H9 (cell line): ENCODE data around the gene PHAX. TPM values are rescaled to one million over a fixed set of nuclear protein-coding genes. Genes with fewer than 3 reads are reported as not detected.

Experiments used
- DNase-seq: peaks from one replicate; pipeline ENCODE4 v3.0.0-alpha.2; 2017
- H2AFZ ChIP-seq: one replicate; pipeline ENCODE4 v1.6.1; 2013; ENCODE audit warnings: mild to moderate bottlenecking, low read length, control low read depth, moderate library complexity
- H2AK5ac ChIP-seq: 2 replicates; pipeline ENCODE4 v1.6.1; 2013; ENCODE audit warnings: low read length, control low read depth, mixed read lengths; ENCODE audit not compliant: insufficient read length
- H2BK120ac ChIP-seq: one replicate; pipeline ENCODE4 v1.6.1; 2013; ENCODE audit warnings: low read depth, mild to moderate bottlenecking, low read length, control low read depth, inconsistent platforms; ENCODE audit not compliant: poor library complexity, severe bottlenecking
- H2BK12ac ChIP-seq: 2 replicates; pipeline ENCODE4 v1.6.1; 2013; ENCODE audit warnings: low read length, control low read depth, mixed read lengths, low read depth; ENCODE audit not compliant: insufficient read length
- H2BK15ac ChIP-seq: 2 replicates; pipeline ENCODE4 v1.6.1; 2013; ENCODE audit warnings: low read depth, low read length, control low read depth
- H2BK20ac ChIP-seq: one replicate; pipeline ENCODE4 v1.6.1; 2013; ENCODE audit warnings: low read depth, mild to moderate bottlenecking, low read length, control low read depth, inconsistent platforms; ENCODE audit not compliant: poor library complexity, severe bottlenecking
- H2BK5ac ChIP-seq: 2 replicates; pipeline ENCODE4 v1.6.1; 2013; ENCODE audit warnings: low read length, control low read depth, mixed read lengths; ENCODE audit not compliant: insufficient read length
- H3K14ac ChIP-seq: 2 replicates; pipeline ENCODE4 v1.6.1; 2013; ENCODE audit warnings: low read length, control low read depth; ENCODE audit not compliant: insufficient read depth
- H3K18ac ChIP-seq: 2 replicates; pipeline ENCODE4 v1.6.1; 2013; ENCODE audit warnings: low read depth, mild to moderate bottlenecking, mixed read lengths, low read length, control low read depth; ENCODE audit not compliant: insufficient read length
- H3K23ac ChIP-seq: 2 replicates; pipeline ENCODE4 v1.6.1; 2013; ENCODE audit warnings: low read length, control low read depth, mixed read lengths, low read depth; ENCODE audit not compliant: insufficient read length
- H3K23me2 ChIP-seq: 2 replicates; pipeline ENCODE4 v1.6.1; 2013; ENCODE audit warnings: low read depth, mild to moderate bottlenecking, mixed read lengths, low read length, control low read depth; ENCODE audit not compliant: insufficient read length, poor library complexity, severe bottlenecking
- H3K27ac ChIP-seq: 2 replicates; pipeline ENCODE4 v1.5.1; 2013; ENCODE audit warnings: low read length, control low read depth, mixed read lengths, low read depth; ENCODE audit not compliant: insufficient read length
- H3K27me3 ChIP-seq: 2 replicates; pipeline ENCODE4 v1.6.1; 2013; ENCODE audit warnings: low read length, control low read depth, inconsistent platforms; ENCODE audit not compliant: insufficient read depth
- H3K4ac ChIP-seq: 2 replicates; pipeline ENCODE4 v1.6.1; 2013; ENCODE audit warnings: low read depth, mild to moderate bottlenecking, control low read depth, inconsistent platforms, low read length, moderate library complexity
- H3K4me1 ChIP-seq: 2 replicates; pipeline ENCODE4 v1.6.1; 2013; ENCODE audit warnings: low read length, control low read depth, inconsistent platforms; ENCODE audit not compliant: insufficient read depth
- H3K4me2 ChIP-seq: 2 replicates; pipeline ENCODE4 v1.6.1; 2013; ENCODE audit warnings: low read length, control low read depth, mixed read lengths; ENCODE audit not compliant: insufficient read length, insufficient read depth
- H3K56ac ChIP-seq: 2 replicates; pipeline ENCODE4 v1.6.1; 2013; ENCODE audit warnings: low read depth, mild to moderate bottlenecking, mixed read lengths, low read length, control low read depth; ENCODE audit not compliant: insufficient read length
- H3K79me1 ChIP-seq: 2 replicates; pipeline ENCODE4 v1.6.1; 2013; ENCODE audit warnings: low read depth, mild to moderate bottlenecking, moderate library complexity, low read length, control low read depth, inconsistent platforms; ENCODE audit not compliant: insufficient read depth, poor library complexity, severe bottlenecking
- H3K79me2 ChIP-seq: 2 replicates; pipeline ENCODE4 v1.6.1; 2013; ENCODE audit warnings: low read length, control low read depth, inconsistent platforms; ENCODE audit not compliant: insufficient read depth
- H3K9ac ChIP-seq: 2 replicates; pipeline ENCODE4 v1.6.1; 2013; ENCODE audit warnings: low read length, control low read depth, mixed read lengths; ENCODE audit not compliant: insufficient read length; ENCODE audit errors: extremely low read depth
- H3K9me3 ChIP-seq: one replicate; pipeline ENCODE4 v1.6.1; 2013; ENCODE audit warnings: low read depth, low read length, inconsistent platforms; ENCODE audit not compliant: control insufficient read depth
- H3T11ph ChIP-seq: one replicate; pipeline ENCODE4 v1.6.1; 2013; ENCODE audit warnings: mild to moderate bottlenecking, low read length, control low read depth, inconsistent platforms
- H4K20me1 ChIP-seq: one replicate; pipeline ENCODE4 v1.6.1; 2013; ENCODE audit not compliant: control insufficient read depth, insufficient read length, insufficient read depth
- H4K5ac ChIP-seq: 2 replicates; pipeline ENCODE4 v1.6.1; 2013; ENCODE audit warnings: low read depth, mild to moderate bottlenecking, mixed read lengths, low read length, control low read depth; ENCODE audit not compliant: insufficient read length
- H4K8ac ChIP-seq: replicated peaks from 2 replicates; pipeline ENCODE4 v1.6.1; 2013; ENCODE audit warnings: low read length, control low read depth, mixed read lengths, low read depth; ENCODE audit not compliant: insufficient read length
- H4K91ac ChIP-seq: 2 replicates; pipeline ENCODE4 v1.6.1; 2013; ENCODE audit warnings: low read depth, mild to moderate bottlenecking, moderate library complexity, mixed read lengths, low read length, control low read depth; ENCODE audit not compliant: insufficient read length
- H3K27ac Mint-ChIP-seq, 3 experiments: 2 replicates in 2 of 3; 3 replicates in 1 of 3; pipeline ENCODE4 v1.8.0; 2020 to 2021; ENCODE audit warnings: mixed read lengths in 3 of 3, mild to moderate bottlenecking in 1 of 3, moderate library complexity in 1 of 3
- H3K27me3 Mint-ChIP-seq: 2 replicates; pipeline ENCODE4 v1.8.0; 2021; ENCODE audit warnings: low read depth, mild to moderate bottlenecking, moderate library complexity, mixed read lengths
- H3K36me3 Mint-ChIP-seq, 3 experiments: 2 replicates in 2 of 3; 3 replicates in 1 of 3; pipeline ENCODE4 v1.8.0; 2020 to 2021; ENCODE audit warnings: low read depth in 3 of 3, mixed read lengths in 3 of 3; ENCODE audit not compliant: insufficient read depth in 1 of 3
- H3K4me1 Mint-ChIP-seq, 2 experiments: 2 replicates each; pipeline ENCODE4 v1.8.0; 2020; ENCODE audit warnings: mixed read lengths in 2 of 2
- H3K4me3 Mint-ChIP-seq, 2 experiments: 2 replicates in 1 of 2; 3 replicates in 1 of 2; pipeline ENCODE4 v1.8.0; 2020 to 2021; ENCODE audit warnings: mild to moderate bottlenecking in 2 of 2, mixed read lengths in 2 of 2, moderate library complexity in 1 of 2
- H3K9me3 Mint-ChIP-seq, 2 experiments: 2 replicates in 1 of 2; 3 replicates in 1 of 2; pipeline ENCODE4 v1.8.0; 2020; ENCODE audit warnings: mild to moderate bottlenecking in 2 of 2, mixed read lengths in 2 of 2, moderate library complexity in 1 of 2
- WGBS: extraction: QIAGEN DNeasy Blood & Tissue Kit; methylation state at CpG from one replicate; pipeline ENCODE4 v1.1.7; 2013; ENCODE audit warnings: missing lambda C conversion rate, low lambda C conversion rate, mixed read lengths; ENCODE audit not compliant: insufficient read length; ENCODE audit errors: extremely low coverage; 5-methylcytosine and 5-hydroxymethylcytosine counted together
- total RNA-seq: library from RNA; stranded (reverse); gene quantifications from 2 replicates; pipeline ENCODE4 v1.2.1, GENCODE V29; 2021
- TF ChIP-seq, protein P1 (sequence below): fragments of 200-600 bp; sonication (generic); conservative IDR thresholded peaks from 3 replicates; pipeline ENCODE4 v1.8.0; 2021; ENCODE audit warnings: antibody characterized with exemption, mild to moderate bottlenecking

The PHAX gene
- total RNA-seq, 1 experiment from 2014 or later, result 65.6 TPM

DNA sequence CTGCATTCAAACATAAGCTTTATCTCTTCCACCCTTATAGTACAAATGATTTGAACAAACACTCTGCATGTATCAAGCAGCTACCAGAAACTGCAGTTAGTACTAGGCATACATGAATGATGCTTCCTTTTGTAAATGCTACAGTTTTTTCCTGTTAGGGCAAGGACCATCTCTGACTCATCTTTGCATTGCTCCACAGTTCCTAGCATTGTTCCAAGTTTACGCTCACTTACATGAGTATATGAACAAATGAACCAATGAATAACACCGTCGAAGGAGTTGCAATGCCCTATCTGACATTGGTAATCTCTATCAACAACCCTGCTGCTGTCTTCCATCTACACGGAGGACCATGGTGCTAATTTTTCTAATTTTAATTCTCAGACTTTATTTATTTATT lies 3.6 kb upstream of the PHAX start:
- no peak overlapping the region for H3K9ac ChIP-seq
- no peaks in the 10 kb centered on the region for H3K9me3 ChIP-seq
- H2AK5ac ChIP-seq, result no peak overlapping the region
- H4K91ac ChIP-seq, result no peak overlapping the region
- no peak overlapping the region for H3K14ac ChIP-seq
- H3K56ac ChIP-seq, result no peak overlapping the region
- H4K8ac ChIP-seq, result no peak overlapping the region
- H4K20me1 ChIP-seq, result no peaks in the 10 kb centered on the region
- TF ChIP-seq, protein P1, sequence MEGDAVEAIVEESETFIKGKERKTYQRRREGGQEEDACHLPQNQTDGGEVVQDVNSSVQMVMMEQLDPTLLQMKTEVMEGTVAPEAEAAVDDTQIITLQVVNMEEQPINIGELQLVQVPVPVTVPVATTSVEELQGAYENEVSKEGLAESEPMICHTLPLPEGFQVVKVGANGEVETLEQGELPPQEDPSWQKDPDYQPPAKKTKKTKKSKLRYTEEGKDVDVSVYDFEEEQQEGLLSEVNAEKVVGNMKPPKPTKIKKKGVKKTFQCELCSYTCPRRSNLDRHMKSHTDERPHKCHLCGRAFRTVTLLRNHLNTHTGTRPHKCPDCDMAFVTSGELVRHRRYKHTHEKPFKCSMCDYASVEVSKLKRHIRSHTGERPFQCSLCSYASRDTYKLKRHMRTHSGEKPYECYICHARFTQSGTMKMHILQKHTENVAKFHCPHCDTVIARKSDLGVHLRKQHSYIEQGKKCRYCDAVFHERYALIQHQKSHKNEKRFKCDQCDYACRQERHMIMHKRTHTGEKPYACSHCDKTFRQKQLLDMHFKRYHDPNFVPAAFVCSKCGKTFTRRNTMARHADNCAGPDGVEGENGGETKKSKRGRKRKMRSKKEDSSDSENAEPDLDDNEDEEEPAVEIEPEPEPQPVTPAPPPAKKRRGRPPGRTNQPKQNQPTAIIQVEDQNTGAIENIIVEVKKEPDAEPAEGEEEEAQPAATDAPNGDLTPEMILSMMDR, result no peak
- no peak overlapping the region for H2BK20ac ChIP-seq
- no peak overlapping the region for H3K23ac ChIP-seq
- no peak overlapping the region for H2BK5ac ChIP-seq
- Mint-ChIP-seq H3K9me3 (no peaks in the 10 kb centered on the region), H3K4me3 (peak overlapping the region in 1 of 2 experiments; percentile 36; a peak in 1 of 5 replicates), H3K27me3 (no peaks in the 10 kb centered on the region; the same call in 1 of the 2 replicates), H3K27ac (no peak overlapping the region), H3K36me3 (peaks cover 6 to 16% (median 12%) of the 10 kb centered on the region in 3 experiments; a peak in 6 of 7 replicates), H3K4me1 (peaks cover 37 to 45% of the 10 kb centered on the region in 2 experiments)
- WGBS, result no CpG with 5 or more reads among the region's 4 CpGs
- no peak overlapping the region for H3K4ac ChIP-seq
- no peak overlapping the region for H4K5ac ChIP-seq
- no peak overlapping the region for H3K4me2 ChIP-seq
- H3T11ph ChIP-seq, result no peak overlapping the region
- no peak overlapping the region for H2BK15ac ChIP-seq
- no peaks in the 10 kb centered on the region for H3K79me1 ChIP-seq
- peaks cover 11% of the 10 kb centered on the region for H3K23me2 ChIP-seq
- H3K4me1 ChIP-seq, result no peaks in the 10 kb centered on the region; the same call in 1 of the 2 replicates
- no peak overlapping the region for H2BK120ac ChIP-seq
- H2BK12ac ChIP-seq, result no peak overlapping the region
- H2AFZ ChIP-seq, result no peak overlapping the region
- H3K79me2 ChIP-seq, result peaks cover 11% of the 10 kb centered on the region
- H3K27ac ChIP-seq, result no peak overlapping the region
- no peaks in the 10 kb centered on the region for H3K27me3 ChIP-seq
- H3K18ac ChIP-seq, result no peak overlapping the region
- no peak for DNase-seq
